HepG2 (cell line): ENCODE results near the gene GSK3A. TPM values are rescaled to one million over a fixed set of nuclear protein-coding genes. Genes with fewer than 3 reads are reported as not detected.

ENCODE experiments used
- AGO2 ChIP-seq: fragments of 200-400 bp; formaldehyde crosslinking; optimal IDR thresholded peaks from 2 replicates; pipeline ENCODE3; 2017; ENCODE audit warnings: mild to moderate bottlenecking, low read depth, low read length, moderate library complexity
- ATF5 ChIP-seq: sonication (generic); formaldehyde crosslinking; IDR thresholded peaks from 2 replicates; pipeline ENCODE4 v1.4.0; 2020; ENCODE audit warnings: mild to moderate bottlenecking, low read depth, missing genetic modification reagents
- KAT7 ChIP-seq: IDR thresholded peaks from 2 replicates; pipeline ENCODE4 v1.6.1; 2018; ENCODE audit warnings: borderline replicate concordance, missing compliant biosample characterization
- KDM6A ChIP-seq: IDR thresholded peaks from 2 replicates; pipeline ENCODE4 v1.6.1; 2016; ENCODE audit warnings: low read depth
- NFE2 ChIP-seq: sonication (generic); formaldehyde crosslinking; IDR thresholded peaks from 2 replicates; pipeline ENCODE4 v1.4.0; 2020; ENCODE audit warnings: missing genetic modification reagents
- RBM39 ChIP-seq: fragments of 200-400 bp; formaldehyde crosslinking; IDR thresholded peaks from one replicate; pipeline ENCODE4 v1.6.1; 2018; ENCODE audit warnings: antibody characterized with exemption, mild to moderate bottlenecking, low read depth, low read length; ENCODE audit not compliant: poor library complexity, severe bottlenecking
- REPIN1 ChIP-seq: sonication (generic); formaldehyde crosslinking; IDR thresholded peaks from 2 replicates; pipeline ENCODE4 v1.8.0; 2022; ENCODE audit warnings: missing genetic modification reagents, low read depth, mild to moderate bottlenecking, borderline replicate concordance
- ZNF121 ChIP-seq: sonication (generic); formaldehyde crosslinking; IDR thresholded peaks from 2 replicates; pipeline ENCODE4 v1.5.0; 2020; ENCODE audit warnings: mild to moderate bottlenecking, missing genetic modification reagents
- ZNF329 ChIP-seq: sonication (generic); formaldehyde crosslinking; IDR thresholded peaks from 2 replicates; pipeline ENCODE4 v1.9.0; 2021; ENCODE audit warnings: low read depth, mild to moderate bottlenecking, missing genetic modification reagents
- ZNF33A ChIP-seq: sonication (generic); formaldehyde crosslinking; IDR thresholded peaks from 2 replicates; pipeline ENCODE4 v1.5.1; 2020; ENCODE audit warnings: missing genetic modification reagents, mild to moderate bottlenecking, moderate library complexity, borderline replicate concordance
- ZNF496 ChIP-seq: sonication (generic); formaldehyde crosslinking; IDR thresholded peaks from 2 replicates; pipeline ENCODE4 v1.8.1; 2023; ENCODE audit warnings: mild to moderate bottlenecking, moderate library complexity, missing genetic modification reagents; ENCODE audit not compliant: insufficient replicate concordance
- ZNF557 ChIP-seq: sonication (generic); formaldehyde crosslinking; IDR thresholded peaks from 2 replicates; pipeline ENCODE4 v1.4.0; 2020; ENCODE audit warnings: missing genetic modification reagents
- polyA plus RNA-seq, 8 experiments: library from polyadenylated mRNA; depleted of rRNA in 3 of 8; stranded (reverse) in 7 of 8; unstranded in 1 of 8; fragments of >200 nt; fragmentation: Illumina TruSeq in 4 of 8; extraction: Trizol in 4 of 8; gene quantifications; 2 replicates each; pipeline versions ENCODE4 v1.2.1 to v1.2.3, GENCODE V29; 2011 to 2016; ENCODE audit warnings: low read depth in 4 of 8, missing spikeins in 1 of 8, mixed read lengths in 1 of 8; ENCODE audit not compliant: insufficient read depth in 1 of 8
- total RNA-seq, 5 experiments: library from RNA; depleted of rRNA; stranded (reverse); fragments of >200 nt; fragmentation: Illumina TruSeq; extraction: Trizol; gene quantifications; 2 replicates each; pipeline ENCODE4 v1.2.3, GENCODE V29; 2016; ENCODE audit warnings: low read depth in 1 of 5
- TF ChIP-seq, protein P1 (sequence below): sonication (generic); formaldehyde crosslinking; IDR thresholded peaks from 2 replicates; pipeline ENCODE4 v1.4.0; 2020; ENCODE audit warnings: missing genetic modification reagents
- TF ChIP-seq, protein P2 (sequence below), 2 experiments: fragments of 450-650 bp in 1 of 2; sonication (generic) in 1 of 2; formaldehyde crosslinking in 1 of 2; IDR thresholded peaks; 2 replicates each; pipeline versions ENCODE4 v1.6.1 to v1.8.0; 2016 to 2022; ENCODE audit warnings: antibody characterized with exemption in 1 of 2, mild to moderate bottlenecking in 1 of 2, missing genetic modification reagents in 1 of 2

The GSK3A gene
- total and polyA plus RNA-seq, 2 of the 13 experiments (the other 11 are each of a cell fraction or from before 2014, with no cell fraction given) = 16.9 to 52.5 TPM

GRCh38 chr19:42279902-42280814 lies 37.8 kb upstream of the GSK3A start (continued):
- TF ChIP-seq RBM39 (no peak), ZNF33A (CRISPR knock-in tag) (peak; percentile 55; the same call in 1 of the 2 replicates), AGO2 (peak; percentile 92), KAT7 (CRISPR knock-in tag) (no peak; the same call in 1 of the 2 replicates), KDM6A (no peak), NFE2 (CRISPR knock-in tag) (no peak), REPIN1 (0 out of 2 replicates have a peak, but pooled peaks have one; percentile 39), ZNF121 (CRISPR knock-in tag) (no peak), ZNF557 (no peak), ATF5 (CRISPR knock-in tag) (no peak), ZNF496 (CRISPR knock-in tag) (no peak), ZNF329 (no peak; the same call in 1 of the 2 replicates)
- TF ChIP-seq, protein P1, sequence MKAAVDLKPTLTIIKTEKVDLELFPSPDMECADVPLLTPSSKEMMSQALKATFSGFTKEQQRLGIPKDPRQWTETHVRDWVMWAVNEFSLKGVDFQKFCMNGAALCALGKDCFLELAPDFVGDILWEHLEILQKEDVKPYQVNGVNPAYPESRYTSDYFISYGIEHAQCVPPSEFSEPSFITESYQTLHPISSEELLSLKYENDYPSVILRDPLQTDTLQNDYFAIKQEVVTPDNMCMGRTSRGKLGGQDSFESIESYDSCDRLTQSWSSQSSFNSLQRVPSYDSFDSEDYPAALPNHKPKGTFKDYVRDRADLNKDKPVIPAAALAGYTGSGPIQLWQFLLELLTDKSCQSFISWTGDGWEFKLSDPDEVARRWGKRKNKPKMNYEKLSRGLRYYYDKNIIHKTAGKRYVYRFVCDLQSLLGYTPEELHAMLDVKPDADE (CRISPR knock-in tag) = 0 out of 2 replicates have a peak, but pooled peaks have one; percentile 45
- TF ChIP-seq, protein P2, sequence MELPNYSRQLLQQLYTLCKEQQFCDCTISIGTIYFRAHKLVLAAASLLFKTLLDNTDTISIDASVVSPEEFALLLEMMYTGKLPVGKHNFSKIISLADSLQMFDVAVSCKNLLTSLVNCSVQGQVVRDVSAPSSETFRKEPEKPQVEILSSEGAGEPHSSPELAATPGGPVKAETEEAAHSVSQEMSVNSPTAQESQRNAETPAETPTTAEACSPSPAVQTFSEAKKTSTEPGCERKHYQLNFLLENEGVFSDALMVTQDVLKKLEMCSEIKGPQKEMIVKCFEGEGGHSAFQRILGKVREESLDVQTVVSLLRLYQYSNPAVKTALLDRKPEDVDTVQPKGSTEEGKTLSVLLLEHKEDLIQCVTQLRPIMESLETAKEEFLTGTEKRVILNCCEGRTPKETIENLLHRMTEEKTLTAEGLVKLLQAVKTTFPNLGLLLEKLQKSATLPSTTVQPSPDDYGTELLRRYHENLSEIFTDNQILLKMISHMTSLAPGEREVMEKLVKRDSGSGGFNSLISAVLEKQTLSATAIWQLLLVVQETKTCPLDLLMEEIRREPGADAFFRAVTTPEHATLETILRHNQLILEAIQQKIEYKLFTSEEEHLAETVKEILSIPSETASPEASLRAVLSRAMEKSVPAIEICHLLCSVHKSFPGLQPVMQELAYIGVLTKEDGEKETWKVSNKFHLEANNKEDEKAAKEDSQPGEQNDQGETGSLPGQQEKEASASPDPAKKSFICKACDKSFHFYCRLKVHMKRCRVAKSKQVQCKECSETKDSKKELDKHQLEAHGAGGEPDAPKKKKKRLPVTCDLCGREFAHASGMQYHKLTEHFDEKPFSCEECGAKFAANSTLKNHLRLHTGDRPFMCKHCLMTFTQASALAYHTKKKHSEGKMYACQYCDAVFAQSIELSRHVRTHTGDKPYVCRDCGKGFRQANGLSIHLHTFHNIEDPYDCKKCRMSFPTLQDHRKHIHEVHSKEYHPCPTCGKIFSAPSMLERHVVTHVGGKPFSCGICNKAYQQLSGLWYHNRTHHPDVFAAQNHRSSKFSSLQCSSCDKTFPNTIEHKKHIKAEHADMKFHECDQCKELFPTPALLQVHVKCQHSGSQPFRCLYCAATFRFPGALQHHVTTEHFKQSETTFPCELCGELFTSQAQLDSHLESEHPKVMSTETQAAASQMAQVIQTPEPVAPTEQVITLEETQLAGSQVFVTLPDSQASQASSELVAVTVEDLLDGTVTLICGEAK (IDR thresholded peaks at IDR 0.05) = no peak
- TF ChIP-seq, protein P2 (CRISPR knock-in tag; IDR thresholded peaks at IDR 0.05) = no peak; the same call in 1 of the 2 replicates
